PFSK-1 (cell line): Measurements from ENCODE around the gene CSNK2A2.

Experiments
- FOXP2 ChIP-seq: optimal IDR thresholded peaks from 2 replicates; pipeline ENCODE3; 2011; ENCODE audit warnings: borderline replicate concordance, control low read depth, inconsistent platforms; ENCODE audit not compliant: insufficient read depth; ENCODE audit errors: extremely low read length, extremely low read depth
- POLR2AphosphoS5 ChIP-seq: IDR thresholded peaks from 2 replicates; pipeline ENCODE4 v1.6.1; 2012; ENCODE audit warnings: low read depth, mild to moderate bottlenecking, control low read depth, low read length, moderate library complexity
- SIN3A ChIP-seq: IDR thresholded peaks from 2 replicates; pipeline ENCODE4 v1.6.1; 2012; ENCODE audit warnings: mild to moderate bottlenecking, low read length, moderate library complexity, borderline replicate concordance; ENCODE audit not compliant: insufficient read depth
- TAF1 ChIP-seq: IDR thresholded peaks from 2 replicates; pipeline ENCODE4 v1.6.1; 2012; ENCODE audit warnings: low read length, control low read depth, borderline replicate concordance; ENCODE audit not compliant: insufficient read depth
- TF ChIP-seq, protein P1 (sequence below), 2 experiments: IDR thresholded peaks; 2 replicates each; pipeline versions ENCODE4 v1.6.1 to v1.8.0; 2011 to 2012; ENCODE audit warnings: low read depth in 2 of 2, low read length in 2 of 2, control low read depth in 1 of 2, inconsistent platforms in 1 of 2, mild to moderate bottlenecking in 1 of 2, moderate library complexity in 1 of 2; ENCODE audit not compliant: insufficient read depth in 1 of 2

GRCh38 chr16:58118801-58119508, 79.0 kb downstream of the CSNK2A2 start:
- TF ChIP-seq POLR2AphosphoS5, result no peak
- TF ChIP-seq, protein P1, sequence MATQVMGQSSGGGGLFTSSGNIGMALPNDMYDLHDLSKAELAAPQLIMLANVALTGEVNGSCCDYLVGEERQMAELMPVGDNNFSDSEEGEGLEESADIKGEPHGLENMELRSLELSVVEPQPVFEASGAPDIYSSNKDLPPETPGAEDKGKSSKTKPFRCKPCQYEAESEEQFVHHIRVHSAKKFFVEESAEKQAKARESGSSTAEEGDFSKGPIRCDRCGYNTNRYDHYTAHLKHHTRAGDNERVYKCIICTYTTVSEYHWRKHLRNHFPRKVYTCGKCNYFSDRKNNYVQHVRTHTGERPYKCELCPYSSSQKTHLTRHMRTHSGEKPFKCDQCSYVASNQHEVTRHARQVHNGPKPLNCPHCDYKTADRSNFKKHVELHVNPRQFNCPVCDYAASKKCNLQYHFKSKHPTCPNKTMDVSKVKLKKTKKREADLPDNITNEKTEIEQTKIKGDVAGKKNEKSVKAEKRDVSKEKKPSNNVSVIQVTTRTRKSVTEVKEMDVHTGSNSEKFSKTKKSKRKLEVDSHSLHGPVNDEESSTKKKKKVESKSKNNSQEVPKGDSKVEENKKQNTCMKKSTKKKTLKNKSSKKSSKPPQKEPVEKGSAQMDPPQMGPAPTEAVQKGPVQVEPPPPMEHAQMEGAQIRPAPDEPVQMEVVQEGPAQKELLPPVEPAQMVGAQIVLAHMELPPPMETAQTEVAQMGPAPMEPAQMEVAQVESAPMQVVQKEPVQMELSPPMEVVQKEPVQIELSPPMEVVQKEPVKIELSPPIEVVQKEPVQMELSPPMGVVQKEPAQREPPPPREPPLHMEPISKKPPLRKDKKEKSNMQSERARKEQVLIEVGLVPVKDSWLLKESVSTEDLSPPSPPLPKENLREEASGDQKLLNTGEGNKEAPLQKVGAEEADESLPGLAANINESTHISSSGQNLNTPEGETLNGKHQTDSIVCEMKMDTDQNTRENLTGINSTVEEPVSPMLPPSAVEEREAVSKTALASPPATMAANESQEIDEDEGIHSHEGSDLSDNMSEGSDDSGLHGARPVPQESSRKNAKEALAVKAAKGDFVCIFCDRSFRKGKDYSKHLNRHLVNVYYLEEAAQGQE (IDR thresholded peaks at IDR 0.05; ENCODE audit: insufficient read depth in 1 of 2, low read depth in 2 of 2, low read length in 2 of 2), result no peak
- no peak for TF ChIP-seq TAF1
- no peak for TF ChIP-seq FOXP2
- TF ChIP-seq SIN3A, result no peak
